Left lung (tissue), 10 donors: ENCODE measurements around the gene CDH4. TPM values are rescaled to one million over a fixed set of nuclear protein-coding genes. Genes with fewer than 3 reads are reported as not detected.

Experiments
- ATAC-seq: fragments of 200-7000 bp; cut with Tn5 transposase; one replicate; pipeline ENCODE4 v1.9.1; 2020; ENCODE audit warnings: moderate library complexity
- DNase-seq, 4 donors: peaks; one replicate each; pipeline ENCODE4 v3.0.0-alpha.2; 2013 to 2020
- H3K27ac ChIP-seq, 2 donors: fragments of 200-600 bp; sonication (generic) in 1 of 2; one replicate each; pipeline versions ENCODE4 v1.5.0 to v1.8.0; 2020 to 2021
- H3K27me3 ChIP-seq, 2 donors: fragments of 200-600 bp; sonication (generic) in 1 of 2; one replicate each; pipeline versions ENCODE4 v1.5.0 to v1.8.0; 2020 to 2021
- H3K36me3 ChIP-seq, 2 donors: fragments of 200-600 bp; sonication (generic) in 1 of 2; one replicate each; pipeline versions ENCODE4 v1.5.0 to v1.8.0; 2020 to 2021
- H3K4me1 ChIP-seq, 2 donors: fragments of 200-600 bp; one replicate each; pipeline ENCODE4 v1.8.0; 2021
- H3K4me3 ChIP-seq, 2 donors: fragments of 200-600 bp; sonication (generic) in 1 of 2; one replicate each; pipeline versions ENCODE4 v1.5.0 to v1.8.0; 2020 to 2021; ENCODE audit warnings: mild to moderate bottlenecking in 1 of 2
- H3K9me3 ChIP-seq, 2 donors: fragments of 200-600 bp; sonication (generic) in 1 of 2; one replicate each; pipeline versions ENCODE4 v1.5.0 to v1.8.0; 2020 to 2021
- intact Hi-C, 2 donors: fragments of 100-400 bp; cut with DNase I; formaldehyde crosslinking; loops; one replicate each; pipeline versions ENCODE4 v1.11.2 to v1.14.2; 2022
- polyA plus RNA-seq, 6 donors: library from polyadenylated mRNA; unstranded; fragments of 120-200 nt; gene quantifications; one replicate each; pipeline ENCODE4 v1.2.1, GENCODE V29; 2013; ENCODE audit not compliant: insufficient read length in 6 of 6
- total RNA-seq, 2 donors: library from RNA; stranded (reverse); fragmentation: NEBNext Ultra II Directional; extraction: Animal tissue kit (Norgen Biotek cat#: 25700); gene quantifications; one replicate each; pipeline ENCODE4 v1.2.1, GENCODE V29; 2021
- TF ChIP-seq, protein P1 (sequence below), 2 donors: fragments of 200-600 bp; sonication (generic) in 1 of 2; IDR thresholded peaks; one replicate each; pipeline versions ENCODE4 v1.5.0 to v1.8.0; 2021; ENCODE audit warnings: antibody characterized with exemption in 2 of 2
- donor health status: DM: no; HTN: yes; CAD: no.
- donor health status: DM: no; HTN: no; CAD: no.

Gene CDH4
- total and polyA plus RNA-seq, 8 donors, result 0.24 to 10.8 (median 5.1) TPM

DNA sequence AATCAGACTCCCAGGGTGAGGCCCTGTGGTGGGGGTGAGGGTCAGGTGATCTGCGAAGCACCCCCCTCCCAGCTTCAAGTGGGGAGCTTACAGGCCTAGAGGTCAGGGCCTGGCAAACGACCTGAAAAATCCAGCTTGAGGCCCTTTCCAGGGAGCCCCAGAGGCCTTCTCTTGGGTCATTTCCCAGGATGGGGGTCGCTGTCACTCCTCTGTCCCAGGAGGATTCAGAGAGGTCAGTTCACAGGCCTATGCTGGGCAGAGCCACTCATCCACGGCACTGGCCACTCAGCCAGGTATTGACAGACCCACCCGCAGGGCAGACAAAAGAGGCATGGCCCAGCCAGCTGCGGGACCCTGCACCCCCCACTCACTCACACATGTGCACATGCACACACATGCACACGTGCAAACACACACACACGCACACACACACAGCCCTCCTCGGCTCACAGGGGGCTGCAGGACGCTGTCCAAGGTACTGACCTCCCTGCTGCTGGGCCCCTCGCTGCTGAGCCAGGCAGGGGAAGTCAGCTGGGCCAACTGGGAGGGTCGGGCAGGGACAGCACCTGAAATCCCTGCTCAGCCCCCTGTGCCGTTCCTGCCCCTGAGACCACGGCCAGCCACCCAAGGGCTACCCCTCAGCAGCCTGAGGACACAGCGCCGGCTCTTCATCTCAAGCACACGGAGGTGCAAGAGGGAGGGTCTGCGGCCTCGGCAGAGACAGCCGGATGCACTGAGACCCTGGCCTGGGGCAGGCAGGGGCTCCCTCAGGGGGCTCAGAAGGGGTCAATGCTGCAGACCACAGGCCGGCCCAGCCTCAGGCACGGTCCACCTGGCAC, 699.9 kb downstream of the CDH4 start:
- TF ChIP-seq, protein P1, sequence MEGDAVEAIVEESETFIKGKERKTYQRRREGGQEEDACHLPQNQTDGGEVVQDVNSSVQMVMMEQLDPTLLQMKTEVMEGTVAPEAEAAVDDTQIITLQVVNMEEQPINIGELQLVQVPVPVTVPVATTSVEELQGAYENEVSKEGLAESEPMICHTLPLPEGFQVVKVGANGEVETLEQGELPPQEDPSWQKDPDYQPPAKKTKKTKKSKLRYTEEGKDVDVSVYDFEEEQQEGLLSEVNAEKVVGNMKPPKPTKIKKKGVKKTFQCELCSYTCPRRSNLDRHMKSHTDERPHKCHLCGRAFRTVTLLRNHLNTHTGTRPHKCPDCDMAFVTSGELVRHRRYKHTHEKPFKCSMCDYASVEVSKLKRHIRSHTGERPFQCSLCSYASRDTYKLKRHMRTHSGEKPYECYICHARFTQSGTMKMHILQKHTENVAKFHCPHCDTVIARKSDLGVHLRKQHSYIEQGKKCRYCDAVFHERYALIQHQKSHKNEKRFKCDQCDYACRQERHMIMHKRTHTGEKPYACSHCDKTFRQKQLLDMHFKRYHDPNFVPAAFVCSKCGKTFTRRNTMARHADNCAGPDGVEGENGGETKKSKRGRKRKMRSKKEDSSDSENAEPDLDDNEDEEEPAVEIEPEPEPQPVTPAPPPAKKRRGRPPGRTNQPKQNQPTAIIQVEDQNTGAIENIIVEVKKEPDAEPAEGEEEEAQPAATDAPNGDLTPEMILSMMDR (IDR thresholded peaks at IDR 0.05), result no peak
- intact Hi-C loops, result no loop called here
- H3K9me3 ChIP-seq, result no peaks in the 10 kb centered on the region
- no peak overlapping the region for H3K4me3 ChIP-seq
- DNase-seq (peak; percentile 28 to 77 (median 68)), ATAC-seq (peak; percentile 44)
- peaks cover 0 to 52% of the 10 kb centered on the region in 2 donors for H3K27me3 ChIP-seq
- no peaks in the 10 kb centered on the region for H3K36me3 ChIP-seq
- H3K27ac ChIP-seq, result no peak overlapping the region
- H3K4me1 ChIP-seq, result no peaks in the 10 kb centered on the region

DNA sequence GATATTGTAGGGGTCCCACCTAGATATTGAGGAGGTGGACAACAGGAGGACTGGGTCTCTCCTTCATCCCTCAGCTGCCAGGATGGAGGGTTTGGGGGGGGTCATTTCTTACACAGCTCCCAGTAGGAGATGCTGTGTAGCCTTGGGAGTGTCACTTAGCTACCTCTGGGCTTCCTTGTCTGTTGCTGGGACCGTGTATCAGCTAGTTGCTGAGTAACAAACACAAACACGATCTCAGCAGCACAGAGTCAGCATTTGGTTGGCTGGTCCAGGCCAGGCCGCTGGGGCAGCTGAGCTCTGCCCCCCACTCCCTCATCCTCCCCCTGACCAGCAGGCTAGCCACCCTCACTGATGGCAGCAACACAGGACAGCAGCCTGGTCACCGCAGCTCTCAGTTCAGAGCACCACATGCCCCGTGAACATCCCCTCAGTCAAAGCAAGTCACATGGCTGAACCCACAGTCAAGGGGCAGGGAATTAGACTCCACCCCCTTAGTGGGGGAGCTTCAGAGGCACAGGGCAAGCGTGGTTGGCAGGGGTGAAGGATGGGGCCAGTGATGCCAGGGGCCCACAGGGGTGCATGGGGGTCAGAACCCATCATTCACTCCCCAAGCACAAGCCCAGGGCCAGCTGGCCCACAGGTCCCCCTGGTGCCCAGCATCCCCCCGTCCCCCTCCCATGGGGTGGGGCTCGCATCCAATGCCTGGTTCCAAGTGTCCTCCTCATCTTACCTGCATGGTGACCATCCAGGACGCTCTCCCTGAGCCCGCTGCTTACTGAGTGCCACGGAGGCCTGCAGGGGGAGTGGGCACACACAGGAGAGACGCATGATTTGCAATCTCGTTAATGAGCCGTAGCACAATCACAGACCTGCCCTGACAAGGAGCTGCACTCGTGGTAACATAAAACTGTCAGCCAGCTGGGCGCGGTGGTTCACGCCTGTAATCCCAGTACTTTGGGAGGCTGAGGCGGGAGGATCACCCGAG, 701.3 kb downstream of the CDH4 start:
- no peaks in the 10 kb centered on the region for H3K4me1 ChIP-seq
- DNase-seq (peak in 2 of 4 donors; percentile 21 to 54), ATAC-seq (no peak)
- no peaks in the 10 kb centered on the region for H3K9me3 ChIP-seq
- H3K27me3 ChIP-seq, result peaks cover 0 to 52% of the 10 kb centered on the region in 2 donors
- no peak overlapping the region for H3K4me3 ChIP-seq
- no peak overlapping the region for H3K27ac ChIP-seq
- intact Hi-C loops, result no loop called here
- TF ChIP-seq, protein P1 (IDR thresholded peaks at IDR 0.05), result no peak
- no peaks in the 10 kb centered on the region for H3K36me3 ChIP-seq

DNA sequence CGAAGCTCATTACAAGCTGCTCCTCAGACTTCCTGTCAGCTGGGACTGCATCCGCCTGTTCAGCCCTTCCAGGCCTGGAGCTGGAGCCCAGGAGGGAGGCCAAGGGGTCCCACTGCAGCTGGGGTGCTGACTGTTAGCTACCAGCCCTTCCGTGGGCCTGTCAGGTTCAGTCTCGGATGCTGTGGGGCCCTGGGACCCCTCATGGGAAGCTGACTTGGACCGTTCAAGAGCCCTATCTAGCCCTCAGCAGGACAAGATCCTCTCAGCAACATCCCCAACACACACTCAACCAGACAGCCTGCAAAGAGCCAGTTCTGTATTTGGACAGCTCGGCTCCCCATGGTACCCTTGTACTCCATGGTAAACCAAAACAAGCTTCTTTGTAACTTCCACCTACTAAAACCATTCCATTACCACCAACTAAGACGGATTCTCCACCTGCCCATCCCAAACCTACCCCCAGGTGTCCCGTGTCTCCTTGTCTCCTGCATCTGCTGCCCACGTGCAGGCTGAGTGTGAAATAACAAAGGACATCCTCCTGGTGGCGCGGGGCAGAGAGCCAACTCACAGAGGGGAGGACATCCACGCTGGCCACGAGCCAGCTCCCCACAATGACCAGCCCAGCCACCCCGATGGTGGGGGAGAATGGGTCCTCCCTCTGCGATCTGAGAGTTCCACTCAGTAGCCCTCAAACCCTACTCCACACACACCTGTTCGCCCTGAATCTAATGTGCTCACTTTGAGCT, 702.4 kb downstream of the CDH4 start:
- no peak overlapping the region for H3K27ac ChIP-seq
- H3K9me3 ChIP-seq, result no peaks in the 10 kb centered on the region
- DNase-seq (peak in 2 of 4 donors; percentile 27 to 57), ATAC-seq (no peak)
- intact Hi-C loops, result no loop called here
- no peaks in the 10 kb centered on the region for H3K4me1 ChIP-seq
- H3K4me3 ChIP-seq, result no peak overlapping the region
- H3K27me3 ChIP-seq, result peaks cover 0 to 52% of the 10 kb centered on the region in 2 donors
- TF ChIP-seq, protein P1 (IDR thresholded peaks at IDR 0.05), result no peak
- no peaks in the 10 kb centered on the region for H3K36me3 ChIP-seq

DNA sequence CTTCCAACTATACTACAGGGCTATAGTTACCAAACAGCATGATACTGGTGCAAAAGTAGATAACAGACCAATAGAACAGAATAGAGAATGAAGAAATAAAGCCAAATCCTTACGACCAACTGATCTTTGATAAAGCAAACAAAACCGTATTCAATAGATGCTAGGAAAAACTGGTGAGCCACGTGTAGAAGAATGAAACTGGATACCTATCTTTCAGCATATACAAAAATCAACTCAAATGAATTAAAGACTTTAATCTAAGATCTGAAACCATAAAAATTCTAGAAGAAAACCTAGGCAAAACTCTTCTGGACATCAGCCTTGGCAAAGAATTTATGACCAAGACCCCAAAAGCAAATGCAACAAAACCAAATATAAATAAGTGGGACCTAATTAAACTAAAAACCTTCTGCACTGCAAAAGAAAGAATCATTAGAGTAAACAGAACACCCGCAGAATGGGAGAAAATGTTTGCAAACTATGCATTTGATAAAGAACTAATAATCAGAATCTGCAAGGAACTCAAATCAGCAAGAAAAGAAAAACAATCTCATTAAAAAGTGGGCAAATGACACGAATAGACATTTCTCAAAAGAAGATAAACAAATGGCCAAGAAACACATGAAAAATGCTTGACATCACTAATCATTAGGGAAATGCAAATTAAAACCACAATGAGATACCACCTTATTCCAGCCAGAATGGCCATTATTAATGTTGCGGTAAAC, 703.8 kb downstream of the CDH4 start:
- H3K9me3 ChIP-seq, result no peaks in the 10 kb centered on the region
- no peaks in the 10 kb centered on the region for H3K36me3 ChIP-seq
- TF ChIP-seq, protein P1 (IDR thresholded peaks at IDR 0.05), result no peak
- peaks cover 0 to 45% of the 10 kb centered on the region in 2 donors for H3K27me3 ChIP-seq
- intact Hi-C loops, result no loop called here
- ATAC-seq (no peak), DNase-seq (no peak)
- no peak overlapping the region for H3K4me3 ChIP-seq
- H3K4me1 ChIP-seq, result no peaks in the 10 kb centered on the region
- H3K27ac ChIP-seq, result no peak overlapping the region
